AG10803 (cell line): Measurements from ENCODE around the gene HJURP.
"Not testable (repeated sequence)": the region's sequence is repeated elsewhere in the genome, so short reads cannot be mapped to it uniquely, and the experiment has no call there.

Experiments used
- DNase-seq: peaks from one replicate; pipeline ENCODE4 v3.0.0; 2010; ENCODE audit warnings: low read depth
- H3K4me3 ChIP-seq: 2 replicates; pipeline ENCODE4 v1.5.1; 2011; ENCODE audit warnings: mild to moderate bottlenecking, low read length, control low read depth
- CTCF ChIP-seq: conservative IDR thresholded peaks from 2 replicates; pipeline ENCODE4 v1.5.1; 2011; ENCODE audit warnings: mild to moderate bottlenecking, low read length, control low read depth, inconsistent platforms

The HJURP gene

GRCh38 chr2:233854241-233854981 is at the start of gene HJURP:
Gene HJURP (minus strand): TSS chr2:233854535. CDS start chr2:233854500, 35 bp downstream.
- TF ChIP-seq CTCF, result no peak
- peak within 1 kb of the TSS; percentile 91 for H3K4me3 ChIP-seq
- DNase-seq, result peak; percentile 91

GRCh38 chr2:233901884-233902283 is 47.5 kb upstream of the HJURP start:
- DNase-seq, result no peak
- no peak overlapping the region for H3K4me3 ChIP-seq
- TF ChIP-seq CTCF, result no peak

- no peak for DNase-seq
- H3K4me3 ChIP-seq, result no peak overlapping the region
- TF ChIP-seq CTCF, result no peak
Observed at GRCh38 chr2:233901367-233901766, 47.0 kb upstream of the HJURP start.

GRCh38 chr2:233896253-233896652 is 41.9 kb upstream of the HJURP start:
- DNase-seq, H3K4me3 ChIP-seq: not testable (repeated sequence)

GRCh38 chr2:233892793-233893192 is 38.5 kb upstream of the HJURP start:
- DNase-seq, result no peak
- no peak for TF ChIP-seq CTCF
- H3K4me3 ChIP-seq, result no peak overlapping the region

GRCh38 chr2:233882353-233882752 is 28.0 kb upstream of the HJURP start:
- H3K4me3 ChIP-seq, result no peak overlapping the region
- DNase-seq, result no peak
- no peak for TF ChIP-seq CTCF

- not testable (repeated sequence) for H3K4me3 ChIP-seq, DNase-seq
Observed at GRCh38 chr2:233872125-233872524, 17.8 kb upstream of the HJURP start.

- no peak for DNase-seq
- H3K4me3 ChIP-seq, result no peak overlapping the region
- TF ChIP-seq CTCF, result no peak
Observed at GRCh38 chr2:233871432-233871831, 17.1 kb upstream of the HJURP start.
